ENCODE data around the gene TMEM273. TPM values are rescaled to one million over a fixed set of nuclear protein-coding genes. Genes with fewer than 3 reads are reported as not detected.

TMEM273 gene
- total RNA-seq, 1 donor from 2014 or later, result 82.3 TPM

GRCh38 chr10:49174926-49175500 is 13.2 kb downstream of the TMEM273 start:
- TF ChIP-seq, protein P1, sequence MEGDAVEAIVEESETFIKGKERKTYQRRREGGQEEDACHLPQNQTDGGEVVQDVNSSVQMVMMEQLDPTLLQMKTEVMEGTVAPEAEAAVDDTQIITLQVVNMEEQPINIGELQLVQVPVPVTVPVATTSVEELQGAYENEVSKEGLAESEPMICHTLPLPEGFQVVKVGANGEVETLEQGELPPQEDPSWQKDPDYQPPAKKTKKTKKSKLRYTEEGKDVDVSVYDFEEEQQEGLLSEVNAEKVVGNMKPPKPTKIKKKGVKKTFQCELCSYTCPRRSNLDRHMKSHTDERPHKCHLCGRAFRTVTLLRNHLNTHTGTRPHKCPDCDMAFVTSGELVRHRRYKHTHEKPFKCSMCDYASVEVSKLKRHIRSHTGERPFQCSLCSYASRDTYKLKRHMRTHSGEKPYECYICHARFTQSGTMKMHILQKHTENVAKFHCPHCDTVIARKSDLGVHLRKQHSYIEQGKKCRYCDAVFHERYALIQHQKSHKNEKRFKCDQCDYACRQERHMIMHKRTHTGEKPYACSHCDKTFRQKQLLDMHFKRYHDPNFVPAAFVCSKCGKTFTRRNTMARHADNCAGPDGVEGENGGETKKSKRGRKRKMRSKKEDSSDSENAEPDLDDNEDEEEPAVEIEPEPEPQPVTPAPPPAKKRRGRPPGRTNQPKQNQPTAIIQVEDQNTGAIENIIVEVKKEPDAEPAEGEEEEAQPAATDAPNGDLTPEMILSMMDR (IDR thresholded peaks at IDR 0.05), result no peak
- no peak for DNase-seq (ENCODE audit: low spot score in 2 of 2)
- Histone ChIP-seq H3K4me3 (no peak overlapping the region), H3K27me3 (no peaks in the 10 kb centered on the region), H3K36me3 (no peaks in the 10 kb centered on the region), H3K4me1 (peaks cover 0 to 2% of the 10 kb centered on the region in 2 donors), H3K9me3 (no peaks in the 10 kb centered on the region), H3K27ac (no peak overlapping the region)
- intact Hi-C loops (cut with DNase I), result no loop called here

- Histone ChIP-seq H3K27me3 (no peaks in the 10 kb centered on the region), H3K4me1 (peaks cover 0 to 2% of the 10 kb centered on the region in 2 donors), H3K4me3 (no peak overlapping the region), H3K36me3 (no peaks in the 10 kb centered on the region), H3K27ac (no peak overlapping the region), H3K9me3 (no peaks in the 10 kb centered on the region)
- intact Hi-C loops (cut with DNase I), result no loop called here
- TF ChIP-seq, protein P1 (IDR thresholded peaks at IDR 0.05), result no peak
- no peak for DNase-seq (ENCODE audit: low spot score in 2 of 2)
Observed at GRCh38 chr10:49174261-49174925, 13.8 kb downstream of the TMEM273 start.

GRCh38 chr10:49173853-49174252 is 14.3 kb downstream of the TMEM273 start:
- Histone ChIP-seq H3K27me3 (no peaks in the 10 kb centered on the region), H3K9me3 (no peaks in the 10 kb centered on the region), H3K27ac (no peak overlapping the region), H3K4me3 (no peak overlapping the region), H3K4me1 (peaks cover 0 to 2% of the 10 kb centered on the region in 2 donors), H3K36me3 (no peaks in the 10 kb centered on the region)
- DNase-seq (ENCODE audit: low spot score in 2 of 2), result peak in 1 of 2 donors; percentile 19
- TF ChIP-seq, protein P1 (IDR thresholded peaks at IDR 0.05), result no peak
- intact Hi-C loops (cut with DNase I), result no loop called here

DNA sequence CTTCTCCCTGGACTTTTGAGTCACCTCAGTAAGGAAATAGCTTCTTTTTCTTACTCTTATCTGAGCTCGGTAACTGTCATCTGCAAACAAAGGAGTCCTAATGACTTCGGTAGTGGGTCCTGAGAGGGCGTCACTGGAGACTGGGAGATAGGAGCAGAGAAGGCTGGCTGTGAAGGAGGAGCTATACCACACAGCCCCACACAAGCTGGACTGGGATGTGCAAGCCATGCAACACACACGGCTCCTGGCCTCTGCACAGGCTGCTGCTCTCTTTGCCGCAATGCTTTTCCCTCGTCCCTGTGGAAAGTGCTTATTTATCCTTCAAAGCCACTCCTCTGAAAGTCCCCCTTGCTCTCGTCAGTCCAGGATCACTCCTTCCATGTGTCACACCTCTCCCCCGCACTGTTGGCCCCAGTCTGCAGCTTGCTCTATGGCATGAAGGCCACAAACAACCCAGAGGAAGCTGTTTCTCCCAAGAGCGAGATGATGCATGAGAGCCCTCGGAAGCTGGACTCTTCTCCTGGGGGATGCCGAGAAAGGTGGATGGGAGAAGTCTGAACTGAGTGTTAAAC is 14.9 kb downstream of the TMEM273 start:
- no peaks in the 10 kb centered on the region for H3K9me3 ChIP-seq
- no peaks in the 10 kb centered on the region for H3K36me3 ChIP-seq
- no peak overlapping the region for H3K4me3 ChIP-seq
- no peak for DNase-seq (ENCODE audit: low spot score in 2 of 2)
- no peaks in the 10 kb centered on the region for H3K27me3 ChIP-seq
- TF ChIP-seq, protein P1 (IDR thresholded peaks at IDR 0.05), result no peak
- H3K4me1 ChIP-seq, result peaks cover 0 to 2% of the 10 kb centered on the region in 2 donors
- intact Hi-C loops (cut with DNase I), result no loop called here
- no peak overlapping the region for H3K27ac ChIP-seq

DNA sequence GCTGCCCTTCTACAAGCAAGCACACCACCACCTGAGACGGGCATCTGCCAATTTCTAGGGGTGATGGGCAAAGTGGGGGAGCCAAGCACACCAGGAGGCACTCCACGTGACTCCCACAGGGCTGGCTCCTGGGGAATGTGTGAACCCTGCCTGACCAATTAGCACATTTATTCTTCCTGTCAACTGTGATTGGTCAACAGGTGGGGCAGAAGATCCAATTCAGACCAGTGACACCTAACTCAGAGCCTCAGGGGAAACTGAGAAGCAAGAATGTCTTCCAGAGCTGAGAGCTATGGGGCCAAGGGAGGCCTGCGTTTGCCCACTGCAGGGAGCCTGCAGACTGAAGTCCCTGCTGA is 15.4 kb downstream of the TMEM273 start:
- Histone ChIP-seq H3K27ac (no peak overlapping the region), H3K4me1 (peaks cover 0 to 2% of the 10 kb centered on the region in 2 donors), H3K36me3 (no peaks in the 10 kb centered on the region), H3K4me3 (no peak overlapping the region), H3K9me3 (no peaks in the 10 kb centered on the region), H3K27me3 (no peaks in the 10 kb centered on the region)
- DNase-seq (ENCODE audit: low spot score in 2 of 2), result peak in 1 of 2 donors; percentile 43
- TF ChIP-seq, protein P1 (IDR thresholded peaks at IDR 0.05), result no peak
- intact Hi-C loops (cut with DNase I), result no loop called here
